ENCODE data around the gene FOXA1. TPM values are rescaled to one million over a fixed set of nuclear protein-coding genes. Genes with fewer than 3 reads are reported as not detected.

Gene FOXA1
- total and polyA plus RNA-seq, 2 of the 4 experiments (the other 2 are of a cell fraction), result 0.18 to 0.31 TPM

DNA sequence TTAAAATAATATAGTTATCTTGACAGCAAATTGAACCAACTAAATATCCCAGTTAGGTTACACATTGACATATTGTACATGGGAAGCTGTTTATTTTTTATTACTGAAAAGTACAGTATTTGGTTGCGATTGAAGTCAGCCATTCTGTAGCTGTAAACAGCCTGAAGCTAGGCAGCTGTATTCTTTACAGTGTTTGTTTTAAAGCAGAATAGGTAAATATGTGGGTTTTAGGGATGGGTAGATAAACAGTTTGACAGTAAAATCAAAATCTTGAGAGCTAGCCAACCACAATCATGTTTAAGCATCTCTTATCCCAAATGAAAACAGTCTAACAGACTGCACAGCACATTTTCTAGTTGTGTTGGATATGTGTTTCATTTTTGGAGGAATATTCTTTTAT lies 46.1 kb upstream of the FOXA1 start:
- in situ Hi-C loops (cut with MboI; ENCODE audit: low sequenced_read_pairs), result no loop called here

More for the DNA sequence above, 46.1 kb upstream of the FOXA1 start:
- H3K18ac ChIP-seq (ENCODE audit: low read depth, low read length), result no peak overlapping the region
- ATAC-seq (ENCODE audit: low read depth), result peak; percentile 42
- no peak overlapping the region for H2BK5ac ChIP-seq (ENCODE audit: low read depth, low read length, poor library complexity, severe bottlenecking)
- H2BK120ac ChIP-seq (ENCODE audit: low read depth, low read length), result no peak overlapping the region
- H3K9ac ChIP-seq (ENCODE audit: low read depth, low read length), result no peak overlapping the region
- H2BK15ac ChIP-seq (ENCODE audit: low read depth, low read length), result no peak overlapping the region
- no peak overlapping the region for H3K4ac ChIP-seq (ENCODE audit: low read depth, low read length)
- no peak overlapping the region for H3K27ac ChIP-seq (ENCODE audit: insufficient read depth, low read length)
- ChIA-PET CTCF (interaction anchor here (0.9 kb wide), 1 partner anchor 14 kb away, joined by 3 read pairs; no protein-coding TSS in a partner anchor), POLR2A (ENCODE audit: unreplicated experiment) (no interaction called here)
- H3K9me3 ChIP-seq (ENCODE audit: control insufficient read depth, insufficient read depth, low read length), result no peaks in the 10 kb centered on the region
- TF ChIP-seq SMC3 (IDR thresholded peaks at IDR 0.05; ENCODE audit: low read depth, low read length) (no peak), NFE2L2 (IDR thresholded peaks at IDR 0.05; ENCODE audit: low read depth, low read length) (no peak), USF2 (IDR thresholded peaks at IDR 0.05; ENCODE audit: low read depth, low read length) (no peak), MXI1 (IDR thresholded peaks at IDR 0.05; ENCODE audit: borderline replicate concordance, low read depth, low read length) (no peak), RCOR1 (IDR thresholded peaks at IDR 0.05; ENCODE audit: insufficient replicate concordance, low read length) (no peak), POLR2A (IDR thresholded peaks at IDR 0.05; ENCODE audit: low read depth, low read length) (no peak), CHD1 (IDR thresholded peaks at IDR 0.05; ENCODE audit: low read depth, low read length) (no peak), CEBPB (IDR thresholded peaks at IDR 0.05; ENCODE audit: low read depth, low read length) (no peak), BHLHE40 (IDR thresholded peaks at IDR 0.05; ENCODE audit: low read depth, low read length) (no peak)
- TF ChIP-seq, protein P1, sequence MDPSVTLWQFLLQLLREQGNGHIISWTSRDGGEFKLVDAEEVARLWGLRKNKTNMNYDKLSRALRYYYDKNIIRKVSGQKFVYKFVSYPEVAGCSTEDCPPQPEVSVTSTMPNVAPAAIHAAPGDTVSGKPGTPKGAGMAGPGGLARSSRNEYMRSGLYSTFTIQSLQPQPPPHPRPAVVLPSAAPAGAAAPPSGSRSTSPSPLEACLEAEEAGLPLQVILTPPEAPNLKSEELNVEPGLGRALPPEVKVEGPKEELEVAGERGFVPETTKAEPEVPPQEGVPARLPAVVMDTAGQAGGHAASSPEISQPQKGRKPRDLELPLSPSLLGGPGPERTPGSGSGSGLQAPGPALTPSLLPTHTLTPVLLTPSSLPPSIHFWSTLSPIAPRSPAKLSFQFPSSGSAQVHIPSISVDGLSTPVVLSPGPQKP (IDR thresholded peaks at IDR 0.05; ENCODE audit: borderline replicate concordance, low read depth, low read length), result no peak
- TF ChIP-seq, protein P2, sequence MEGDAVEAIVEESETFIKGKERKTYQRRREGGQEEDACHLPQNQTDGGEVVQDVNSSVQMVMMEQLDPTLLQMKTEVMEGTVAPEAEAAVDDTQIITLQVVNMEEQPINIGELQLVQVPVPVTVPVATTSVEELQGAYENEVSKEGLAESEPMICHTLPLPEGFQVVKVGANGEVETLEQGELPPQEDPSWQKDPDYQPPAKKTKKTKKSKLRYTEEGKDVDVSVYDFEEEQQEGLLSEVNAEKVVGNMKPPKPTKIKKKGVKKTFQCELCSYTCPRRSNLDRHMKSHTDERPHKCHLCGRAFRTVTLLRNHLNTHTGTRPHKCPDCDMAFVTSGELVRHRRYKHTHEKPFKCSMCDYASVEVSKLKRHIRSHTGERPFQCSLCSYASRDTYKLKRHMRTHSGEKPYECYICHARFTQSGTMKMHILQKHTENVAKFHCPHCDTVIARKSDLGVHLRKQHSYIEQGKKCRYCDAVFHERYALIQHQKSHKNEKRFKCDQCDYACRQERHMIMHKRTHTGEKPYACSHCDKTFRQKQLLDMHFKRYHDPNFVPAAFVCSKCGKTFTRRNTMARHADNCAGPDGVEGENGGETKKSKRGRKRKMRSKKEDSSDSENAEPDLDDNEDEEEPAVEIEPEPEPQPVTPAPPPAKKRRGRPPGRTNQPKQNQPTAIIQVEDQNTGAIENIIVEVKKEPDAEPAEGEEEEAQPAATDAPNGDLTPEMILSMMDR (conservative IDR thresholded peaks at IDR 0.05; ENCODE audit: low read depth, low read length), result no peak
- no peaks in the 10 kb centered on the region for H3K36me3 ChIP-seq (ENCODE audit: control insufficient read depth, insufficient read depth, low read length)
- no peaks in the 10 kb centered on the region; the same call in 1 of the 2 replicates for H3K27me3 ChIP-seq (ENCODE audit: control insufficient read depth, insufficient read depth, low read length)
- BruUV-seq (replicated peaks), result no TSS peak
- DNase-seq, result no peak
- 0 out of 2 replicates have a peak, but pooled peaks cover 1% of the 10 kb centered on the region for H3K4me1 ChIP-seq (ENCODE audit: control insufficient read depth, insufficient read depth, low read length)
- WGBS, 2 experiments (ENCODE audit: extremely low coverage in 2 of 2, insufficient read length in 1 of 2), result no CpG with 5 or more reads among the region's 1 CpG
- H4K20me1 ChIP-seq (ENCODE audit: insufficient read depth, low read length), result no peaks in the 10 kb centered on the region
- no peak overlapping the region for H2AFZ ChIP-seq (replicated peaks; ENCODE audit: low read length, poor library complexity)
- H2AK9ac ChIP-seq (replicated peaks; ENCODE audit: low read depth, low read length, poor library complexity), result no peak overlapping the region
- no peak overlapping the region for H4K8ac ChIP-seq (ENCODE audit: low read depth in 2 of 2, low read length in 2 of 2)
- H3K9me1 ChIP-seq (ENCODE audit: insufficient read depth, low read length), result no peaks in the 10 kb centered on the region
- no peak overlapping the region for H3K23ac ChIP-seq (ENCODE audit: low read depth, low read length)
- H4K91ac ChIP-seq (ENCODE audit: insufficient read depth, low read depth, low read length), result no peak overlapping the region
- intact Hi-C loops (cut with micrococcal nuclease), result no loop called here
- H3K56ac ChIP-seq (ENCODE audit: extremely low read depth, insufficient read depth, low read length), result no peak overlapping the region
- no peak overlapping the region for H3K14ac ChIP-seq (replicated peaks; ENCODE audit: low read depth, low read length)
- H3K4me2 ChIP-seq (ENCODE audit: low read depth, low read length), result no peak overlapping the region
- dilution Hi-C loops (cut with HindIII; ENCODE audit: low sequenced_read_pairs, unreplicated experiment), result no loop called here
- no peak overlapping the region for H2BK20ac ChIP-seq (ENCODE audit: low read depth, low read length)
- no peak overlapping the region for H2AK5ac ChIP-seq (ENCODE audit: low read depth, low read length)
- H3K79me1 ChIP-seq (ENCODE audit: low read depth in 1 of 2, low read length in 2 of 2), result no peaks in the 10 kb centered on the region
- H4K5ac ChIP-seq (ENCODE audit: low read depth, low read length), result no peak overlapping the region
- no peak overlapping the region for H3K4me3 ChIP-seq (ENCODE audit: insufficient read depth, low read depth, low read length)
